Ishikawa (cell line): ENCODE data around the gene CD3E.

Experiments
- CEBPB ChIP-seq: IDR thresholded peaks from 2 replicates; pipeline ENCODE4 v1.6.1; 2012
- CREB1 ChIP-seq: IDR thresholded peaks from 2 replicates; pipeline ENCODE4 v1.6.1; 2012; ENCODE audit warnings: low read depth
- EGR1 ChIP-seq: IDR thresholded peaks from 2 replicates; pipeline ENCODE4 v1.6.1; 2012
- EP300 ChIP-seq: IDR thresholded peaks from 2 replicates; pipeline ENCODE4 v1.6.1; 2012; ENCODE audit warnings: borderline replicate concordance
- FOXM1 ChIP-seq: IDR thresholded peaks from 2 replicates; pipeline ENCODE4 v1.6.1; 2012; ENCODE audit warnings: low read depth, borderline replicate concordance
- MAX ChIP-seq: IDR thresholded peaks from 2 replicates; pipeline ENCODE4 v1.6.1; 2012
- NFIC ChIP-seq: IDR thresholded peaks from 2 replicates; pipeline ENCODE4 v1.6.1; 2012
- RAD21 ChIP-seq: IDR thresholded peaks from 2 replicates; pipeline ENCODE4 v1.6.1; 2012; ENCODE audit warnings: low read depth
- REST ChIP-seq: IDR thresholded peaks from 2 replicates; pipeline ENCODE4 v1.6.1; 2012; ENCODE audit warnings: low read depth, mild to moderate bottlenecking
- TAF1 ChIP-seq: IDR thresholded peaks from 2 replicates; pipeline ENCODE4 v1.6.1; 2012; ENCODE audit warnings: low read depth, mild to moderate bottlenecking
- TCF12 ChIP-seq: IDR thresholded peaks from 2 replicates; pipeline ENCODE4 v1.6.1; 2012; ENCODE audit warnings: low read depth
- TEAD4 ChIP-seq: IDR thresholded peaks from 2 replicates; pipeline ENCODE4 v1.6.1; 2012
- USF1 ChIP-seq: IDR thresholded peaks from 2 replicates; pipeline ENCODE4 v1.6.1; 2012
- YY1 ChIP-seq: IDR thresholded peaks from 2 replicates; pipeline ENCODE4 v1.6.1; 2012; ENCODE audit warnings: low read depth
- ZBTB7A ChIP-seq: IDR thresholded peaks from 2 replicates; pipeline ENCODE4 v1.6.1; 2012; ENCODE audit warnings: low read depth

CD3E gene

GRCh38 chr11:118306556-118306955 lies 2.0 kb downstream of the CD3E start:
- no peak for TF ChIP-seq EP300
- TF ChIP-seq TCF12 = no peak
- TF ChIP-seq YY1 = no peak
- TF ChIP-seq EGR1 = no peak
- no peak for TF ChIP-seq TAF1
- no peak for TF ChIP-seq MAX
- TF ChIP-seq USF1 = no peak
- no peak for TF ChIP-seq CEBPB
- no peak for TF ChIP-seq TEAD4
- no peak for TF ChIP-seq CREB1
- TF ChIP-seq ZBTB7A = no peak
- no peak for TF ChIP-seq NFIC
- no peak for TF ChIP-seq FOXM1
- no peak for TF ChIP-seq RAD21
- no peak for TF ChIP-seq REST

GRCh38 chr11:118310271-118310670 lies 5.7 kb downstream of the CD3E start:
- no peak for TF ChIP-seq TAF1
- TF ChIP-seq YY1 = no peak
- no peak for TF ChIP-seq MAX
- TF ChIP-seq FOXM1 = no peak
- TF ChIP-seq TEAD4 = no peak
- no peak for TF ChIP-seq RAD21
- TF ChIP-seq ZBTB7A = no peak
- no peak for TF ChIP-seq CREB1
- TF ChIP-seq REST = no peak
- TF ChIP-seq TCF12 = no peak
- no peak for TF ChIP-seq USF1
- TF ChIP-seq EP300 = no peak
- no peak for TF ChIP-seq CEBPB
- TF ChIP-seq EGR1 = no peak
- TF ChIP-seq NFIC = no peak

GRCh38 chr11:118310781-118311485 lies 6.4 kb downstream of the CD3E start:
- TF ChIP-seq NFIC = no peak
- no peak for TF ChIP-seq FOXM1
- TF ChIP-seq USF1 = no peak
- no peak for TF ChIP-seq CEBPB
- TF ChIP-seq EP300 = no peak
- TF ChIP-seq MAX = no peak

- no peak for TF ChIP-seq RAD21
- no peak for TF ChIP-seq ZBTB7A
- no peak for TF ChIP-seq FOXM1
- no peak for TF ChIP-seq CEBPB
- TF ChIP-seq MAX = no peak
- TF ChIP-seq USF1 = no peak
- TF ChIP-seq TCF12 = no peak
- TF ChIP-seq REST = no peak
- no peak for TF ChIP-seq EP300
- no peak for TF ChIP-seq NFIC
- TF ChIP-seq EGR1 = no peak
- TF ChIP-seq YY1 = no peak
- no peak for TF ChIP-seq TAF1
- TF ChIP-seq TEAD4 = no peak
These were observed 7.0 kb downstream of the CD3E start for GRCh38 chr11:118311518-118311917.
